GM21515 (cell line): ENCODE measurements around the gene HSDL1.

ENCODE experiments used
- ATAC-seq: cut with Tn5 transposase; IDR thresholded peaks from one replicate; pipeline ENCODE4 v1.9.1; 2021; ENCODE audit not compliant: unreplicated experiment

The HSDL1 gene

DNA sequence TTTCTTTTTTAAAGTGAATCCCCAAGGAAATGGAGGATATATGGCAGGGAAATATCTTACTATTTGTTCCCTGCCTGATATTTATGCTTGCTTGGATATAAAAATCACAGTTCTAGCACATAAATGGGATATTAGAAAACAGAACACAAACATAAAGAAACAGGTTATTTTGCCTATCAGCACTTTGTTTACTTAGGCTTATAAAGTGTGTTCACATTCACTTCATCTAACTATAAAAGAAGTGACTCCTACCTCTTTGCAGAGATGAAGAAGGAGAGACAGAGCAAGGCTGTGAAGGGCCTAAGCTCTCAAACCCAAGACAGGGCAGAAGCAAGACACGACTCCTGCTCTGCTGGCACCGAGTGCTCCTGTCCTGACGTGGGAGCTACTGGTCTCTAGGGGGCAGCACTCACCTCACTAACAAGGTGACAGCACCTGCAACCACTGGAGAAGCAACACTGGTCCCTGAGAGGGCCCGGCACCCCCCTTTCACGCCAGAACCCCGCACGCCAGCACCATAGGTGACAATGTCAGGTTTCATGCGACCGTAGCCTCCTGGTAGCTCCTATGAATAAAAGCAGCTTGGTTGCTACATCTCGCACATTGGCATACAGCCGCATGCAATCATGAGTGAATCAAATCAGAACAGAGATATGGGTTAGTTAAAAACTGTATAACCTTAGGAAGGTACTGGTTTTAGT, 60.3 kb downstream of the HSDL1 start:
- ATAC-seq = no peak

- no peak for ATAC-seq
Observed at GRCh38 chr16:84082835-84083569, 62.0 kb downstream of the HSDL1 start.

GRCh38 chr16:84082110-84082509, 62.9 kb downstream of the HSDL1 start:
- no peak for ATAC-seq

- ATAC-seq = no peak
Observed at GRCh38 chr16:84081446-84081989, 63.5 kb downstream of the HSDL1 start.

- no peak for ATAC-seq
Observed at GRCh38 chr16:84080813-84081212, 64.2 kb downstream of the HSDL1 start.

DNA sequence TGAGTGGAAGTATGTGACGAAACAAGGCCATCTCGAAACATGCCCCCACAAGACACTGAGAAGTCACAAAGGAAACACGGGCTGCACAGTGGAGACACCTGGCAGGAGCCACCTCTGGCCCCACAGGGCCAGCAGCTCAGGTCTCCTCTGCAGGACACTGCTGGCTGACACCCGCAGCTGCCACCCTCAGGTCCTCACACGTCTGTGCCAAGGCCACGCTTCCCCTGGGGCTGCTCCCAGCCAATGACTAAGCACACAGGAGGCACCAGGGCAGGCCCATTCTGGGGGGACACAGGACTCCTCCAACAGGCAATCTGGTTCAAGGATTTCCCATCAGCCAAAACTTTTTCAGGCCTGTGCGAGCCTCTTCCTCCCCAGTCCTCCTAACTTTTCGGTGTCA, 64.6 kb downstream of the HSDL1 start:
- no peak for ATAC-seq

DNA sequence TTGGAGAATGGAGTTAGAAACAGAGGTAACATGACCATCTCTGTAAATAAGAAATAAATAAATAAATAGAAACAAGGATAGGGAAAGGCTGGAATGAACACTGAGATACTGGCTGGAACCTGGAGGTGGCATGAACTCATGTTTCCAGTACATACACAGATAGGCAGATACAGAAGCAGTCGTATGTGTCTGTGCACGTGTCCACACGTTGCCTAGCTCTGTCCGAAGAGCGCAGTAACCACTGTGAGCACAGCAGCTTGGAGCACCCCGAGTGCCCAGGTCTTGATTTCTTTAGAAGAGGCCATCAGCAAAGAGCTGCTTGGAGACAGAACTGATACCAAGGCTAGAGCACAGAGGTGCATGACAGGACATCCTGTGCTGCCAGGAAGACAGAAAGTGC, 65.3 kb downstream of the HSDL1 start:
- no peak for ATAC-seq

DNA sequence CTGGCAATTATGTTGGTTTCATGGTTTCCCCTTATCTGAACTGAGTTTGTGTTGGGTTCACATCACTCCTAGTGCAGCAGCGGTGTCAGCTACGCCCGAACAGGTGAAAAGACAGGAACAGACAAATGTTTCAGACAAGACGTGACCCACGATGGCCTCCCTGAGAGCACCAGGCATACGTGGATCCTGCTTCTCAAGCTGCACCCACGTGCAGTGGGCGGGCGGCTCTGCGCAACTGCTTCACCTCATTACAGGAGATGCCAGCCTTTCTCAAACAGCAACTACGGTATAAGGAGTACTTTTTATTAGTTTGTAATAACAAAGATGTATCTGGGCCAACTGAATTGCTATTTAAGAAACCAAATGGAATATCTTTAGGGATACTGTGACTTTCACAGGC, 69.6 kb downstream of the HSDL1 start:
- no peak for ATAC-seq

GRCh38 chr16:84074721-84075120, 70.3 kb downstream of the HSDL1 start:
- no peak for ATAC-seq
